CD4-positive, alpha-beta T cell (primary cell): ENCODE results near the gene ELL2. TPM values are rescaled to one million over a fixed set of nuclear protein-coding genes. Genes with fewer than 3 reads are reported as not detected.

Experiments used
- ATAC-seq: fragments of 200-7000 bp; cut with Tn5 transposase; one replicate; pipeline ENCODE4 v1.10.0; 2022; ENCODE audit warnings: mild to moderate bottlenecking; ENCODE audit not compliant: poor library complexity
- CTCF ChIA-PET: fragments of 350-600 bp; sonication (Branson Sonifier 250); formaldehyde crosslinking; loops from one replicate; lab custom pipeline; 2021; ENCODE audit warnings: antibody characterized with exemption, inconsistent platforms; lab: Charles Lee
- POLR2A ChIA-PET: fragments of 350-600 bp; sonication (Branson Sonifier 250); formaldehyde crosslinking; loops from one replicate; lab custom pipeline; 2021; ENCODE audit warnings: antibody characterized with exemption, inconsistent platforms; lab: Charles Lee
- DNase-seq, 14 experiments: peaks; one replicate each; pipeline ENCODE4 v3.0.0-alpha.2; 2013 to 2020; ENCODE audit warnings: mixed read lengths in 2 of 14
- H3K27ac ChIP-seq, 2 donors: one replicate each; pipeline versions ENCODE4 v1.5.1 to v1.7.0; 2013; ENCODE audit warnings: low read length in 2 of 2, low read depth in 1 of 2, mild to moderate bottlenecking in 1 of 2
- H3K27me3 ChIP-seq, 2 experiments: 1 replicate in 1 of 2; 2 replicates in 1 of 2; pipeline versions ENCODE4 v1.6.1 to v1.7.0; 2013; ENCODE audit warnings: low read length in 2 of 2, control low read depth in 1 of 2, mild to moderate bottlenecking in 1 of 2, moderate library complexity in 1 of 2; ENCODE audit not compliant: insufficient read depth in 2 of 2, control insufficient read depth in 1 of 2
- H3K36me3 ChIP-seq: one replicate; pipeline ENCODE4 v1.6.1; 2013; ENCODE audit warnings: low read length, control low read depth; ENCODE audit not compliant: insufficient read depth
- H3K4me1 ChIP-seq: one replicate; pipeline ENCODE4 v1.6.1; 2013; ENCODE audit warnings: low read length, control low read depth; ENCODE audit not compliant: insufficient read depth
- H3K4me3 ChIP-seq: one replicate; pipeline ENCODE4 v1.5.1; 2013; ENCODE audit warnings: mild to moderate bottlenecking, low read length, moderate library complexity
- H3K9me3 ChIP-seq, 2 experiments: 1 replicate in 1 of 2; 2 replicates in 1 of 2; pipeline versions ENCODE4 v1.6.1 to v1.7.0; 2013; ENCODE audit warnings: low read length in 2 of 2, mild to moderate bottlenecking in 2 of 2, control low read depth in 1 of 2, moderate library complexity in 1 of 2; ENCODE audit not compliant: control insufficient read depth in 1 of 2, insufficient read depth in 1 of 2
- H3K27ac Mint-ChIP-seq: one replicate; pipeline ENCODE4 v1.8.0; 2020; ENCODE audit warnings: mixed read lengths
- H3K27me3 Mint-ChIP-seq: one replicate; pipeline ENCODE4 v1.8.0; 2021; ENCODE audit warnings: mixed read lengths
- H3K36me3 Mint-ChIP-seq: one replicate; pipeline ENCODE4 v1.8.0; 2021; ENCODE audit warnings: low read depth, mixed read lengths
- H3K4me1 Mint-ChIP-seq: one replicate; pipeline ENCODE4 v1.8.0; 2021; ENCODE audit warnings: low read depth, mixed read lengths
- H3K4me3 Mint-ChIP-seq: one replicate; pipeline ENCODE4 v1.8.0; 2020; ENCODE audit warnings: mild to moderate bottlenecking, mixed read lengths
- H3K9me3 Mint-ChIP-seq: one replicate; pipeline ENCODE4 v1.8.0; 2020; ENCODE audit warnings: mixed read lengths
- intact Hi-C, 2 experiments: fragments of 100-400 bp; cut with DNase I in 1 of 2; cut with micrococcal nuclease in 1 of 2; formaldehyde crosslinking; loops; one replicate each; pipeline versions ENCODE4 v1.15.1 to v1.9.0; 2023 to 2025; cut with DNase I, micrococcal nuclease
- total RNA-seq, 174 experiments: library from RNA in 2 of 174; stranded (reverse) in 2 of 174; gene quantifications; one replicate each; pipeline ENCODE4 v1.2.3 and lab custom pipeline; 2021 to 2026
- TF ChIP-seq, protein P1 (sequence below): fragments of 200-600 bp; IDR thresholded peaks from one replicate; pipeline ENCODE4 v1.8.0; 2022; ENCODE audit warnings: antibody characterized with exemption, mild to moderate bottlenecking

Gene ELL2
- total RNA-seq, 2 experiments from 2014 or later: 93.5 to 98.1 TPM

DNA sequence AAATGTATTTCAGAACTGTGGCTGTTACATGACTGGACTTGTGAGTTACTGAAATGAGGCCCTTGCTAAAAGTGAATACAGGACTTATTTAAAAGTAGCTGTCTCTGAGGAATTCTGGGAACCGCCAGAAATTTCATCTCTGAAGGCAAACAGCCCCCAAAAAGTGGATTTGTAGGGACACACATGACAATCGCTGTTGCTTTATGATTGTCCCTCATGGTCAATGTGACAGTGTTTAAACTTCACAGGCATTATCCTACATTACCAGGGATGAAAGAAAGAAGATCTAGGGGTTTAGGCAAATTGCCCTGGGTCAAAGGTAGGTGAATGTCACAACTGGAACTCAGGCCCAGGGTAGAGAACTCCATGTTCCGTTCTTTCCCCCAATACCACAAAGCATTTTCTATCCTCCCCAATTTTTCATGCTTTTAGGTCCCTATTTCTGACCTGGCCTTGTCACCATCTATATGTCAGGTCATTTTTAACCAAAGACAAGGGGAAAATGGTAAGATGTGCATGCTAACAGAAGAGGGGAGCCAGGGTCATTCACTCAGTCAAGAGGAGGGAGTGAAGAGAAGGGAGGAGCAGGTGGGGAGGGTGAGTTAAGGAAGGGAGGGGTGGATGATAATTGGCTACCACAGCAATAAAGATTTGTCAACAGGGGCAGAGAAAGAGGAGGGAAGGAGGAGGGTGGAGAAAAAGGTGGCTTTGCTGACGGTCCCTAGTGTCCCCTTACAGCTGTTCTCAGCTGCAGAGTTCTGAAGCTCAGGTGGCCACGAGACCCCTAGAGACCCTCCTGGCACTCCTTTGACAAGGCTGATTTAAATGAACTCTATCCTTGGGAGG lies 81.3 kb downstream of the ELL2 start:
- H3K27ac ChIP-seq: no peak overlapping the region
- TF ChIP-seq, protein P1, sequence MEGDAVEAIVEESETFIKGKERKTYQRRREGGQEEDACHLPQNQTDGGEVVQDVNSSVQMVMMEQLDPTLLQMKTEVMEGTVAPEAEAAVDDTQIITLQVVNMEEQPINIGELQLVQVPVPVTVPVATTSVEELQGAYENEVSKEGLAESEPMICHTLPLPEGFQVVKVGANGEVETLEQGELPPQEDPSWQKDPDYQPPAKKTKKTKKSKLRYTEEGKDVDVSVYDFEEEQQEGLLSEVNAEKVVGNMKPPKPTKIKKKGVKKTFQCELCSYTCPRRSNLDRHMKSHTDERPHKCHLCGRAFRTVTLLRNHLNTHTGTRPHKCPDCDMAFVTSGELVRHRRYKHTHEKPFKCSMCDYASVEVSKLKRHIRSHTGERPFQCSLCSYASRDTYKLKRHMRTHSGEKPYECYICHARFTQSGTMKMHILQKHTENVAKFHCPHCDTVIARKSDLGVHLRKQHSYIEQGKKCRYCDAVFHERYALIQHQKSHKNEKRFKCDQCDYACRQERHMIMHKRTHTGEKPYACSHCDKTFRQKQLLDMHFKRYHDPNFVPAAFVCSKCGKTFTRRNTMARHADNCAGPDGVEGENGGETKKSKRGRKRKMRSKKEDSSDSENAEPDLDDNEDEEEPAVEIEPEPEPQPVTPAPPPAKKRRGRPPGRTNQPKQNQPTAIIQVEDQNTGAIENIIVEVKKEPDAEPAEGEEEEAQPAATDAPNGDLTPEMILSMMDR: no peak
- no peak overlapping the region for H3K27ac Mint-ChIP-seq
- no peaks in the 10 kb centered on the region for H3K36me3 Mint-ChIP-seq
- no peak overlapping the region for H3K4me3 ChIP-seq
- ChIA-PET POLR2A (no interaction called here), CTCF (interaction anchor here (1.8 kb wide), 1 partner anchor 21 kb away, joined by 5 read pairs; no protein-coding TSS in a partner anchor)
- intact Hi-C loops: no loop called here
- H3K27me3 Mint-ChIP-seq: peaks cover 3% of the 10 kb centered on the region
- H3K27me3 ChIP-seq: no peaks in the 10 kb centered on the region
- no peaks in the 10 kb centered on the region for H3K9me3 ChIP-seq
- DNase-seq: no peak
- H3K4me1 ChIP-seq: no peaks in the 10 kb centered on the region
- no peaks in the 10 kb centered on the region for H3K9me3 Mint-ChIP-seq
- H3K4me1 Mint-ChIP-seq: no peaks in the 10 kb centered on the region
- ATAC-seq: no peak
- H3K4me3 Mint-ChIP-seq: no peak overlapping the region
- no peaks in the 10 kb centered on the region for H3K36me3 ChIP-seq

DNA sequence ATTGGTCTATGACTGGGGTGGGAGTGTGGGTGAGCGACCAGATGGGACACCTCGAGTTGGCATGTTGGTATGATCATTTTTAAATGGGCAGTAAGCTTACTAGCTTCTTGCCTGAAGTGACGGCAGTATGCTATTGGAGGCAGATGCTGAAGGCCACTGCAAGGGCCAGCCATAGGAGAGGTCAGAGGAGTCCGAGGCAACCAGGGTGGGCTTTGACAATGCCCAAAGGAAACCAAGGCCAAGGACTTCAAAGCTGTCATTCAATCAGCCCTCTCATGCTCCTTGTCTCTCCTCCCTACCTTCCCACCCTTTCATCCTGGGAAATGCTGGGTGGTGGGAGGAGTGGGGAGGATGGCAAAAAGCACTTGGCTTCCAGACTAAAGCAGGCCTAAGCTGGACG lies 82.0 kb downstream of the ELL2 start:
- CTCF ChIA-PET: interaction anchor here (1.8 kb wide), 1 partner anchor 21 kb away, joined by 5 read pairs; no protein-coding TSS in a partner anchor
- Mint-ChIP-seq H3K27ac (no peak overlapping the region), H3K36me3 (no peaks in the 10 kb centered on the region), H3K9me3 (no peaks in the 10 kb centered on the region), H3K4me3 (no peak overlapping the region), H3K27me3 (peaks cover 3% of the 10 kb centered on the region), H3K4me1 (no peaks in the 10 kb centered on the region)
- TF ChIP-seq, protein P1: no peak
- intact Hi-C loops: no loop called here
- ATAC-seq (no peak), DNase-seq (no peak)
- Histone ChIP-seq H3K27ac (no peak overlapping the region), H3K4me3 (no peak overlapping the region), H3K27me3 (no peaks in the 10 kb centered on the region), H3K9me3 (no peaks in the 10 kb centered on the region), H3K4me1 (no peaks in the 10 kb centered on the region), H3K36me3 (no peaks in the 10 kb centered on the region)
- POLR2A ChIA-PET: interaction anchor here (1.0 kb wide), 1 partner anchor 10 kb away, joined by 3 read pairs; no protein-coding TSS in a partner anchor

DNA sequence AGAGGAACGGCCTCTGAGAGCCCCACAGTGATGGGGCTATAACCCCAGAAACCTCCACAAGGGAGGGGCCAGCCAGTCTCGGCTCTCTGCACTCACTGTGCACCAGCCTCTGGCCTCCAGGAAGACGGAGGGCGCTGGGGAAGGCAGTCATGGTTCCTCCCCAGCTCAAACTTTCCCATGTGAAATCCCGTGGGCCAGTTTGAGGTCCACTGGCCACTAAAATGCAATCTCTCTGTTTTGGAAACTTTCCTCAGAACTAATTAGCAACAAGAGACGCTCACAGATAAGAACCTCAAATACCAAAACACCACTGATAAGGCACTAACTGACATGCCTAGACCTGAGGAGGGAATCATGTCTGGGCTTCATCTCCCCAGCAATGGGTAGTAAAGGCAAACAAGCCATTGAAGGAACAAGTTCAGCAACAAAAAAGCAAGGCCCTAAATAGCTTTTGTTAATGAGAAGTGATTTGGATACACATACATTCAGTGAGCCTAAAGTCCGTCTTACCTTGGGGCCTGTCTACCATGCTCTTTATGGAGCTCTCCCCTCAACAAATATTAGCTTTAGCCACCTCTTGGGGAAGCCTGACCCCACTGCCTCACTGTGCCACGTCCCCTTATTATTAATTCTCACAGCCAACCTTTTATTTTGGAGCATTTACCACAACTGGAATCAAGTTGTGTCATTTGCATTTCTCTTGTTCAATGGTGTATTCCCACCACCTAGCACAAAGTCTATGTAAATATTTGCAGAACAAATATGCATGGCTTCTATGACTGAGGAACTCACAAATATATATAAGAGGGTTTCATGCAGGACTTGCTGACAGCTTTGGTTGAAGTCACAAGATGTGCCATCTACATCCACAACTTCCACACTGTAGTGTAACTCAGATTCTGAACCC lies 83.0 kb downstream of the ELL2 start:
- H3K27me3 ChIP-seq: no peaks in the 10 kb centered on the region
- H3K9me3 ChIP-seq: no peaks in the 10 kb centered on the region
- H3K36me3 ChIP-seq: no peaks in the 10 kb centered on the region
- ChIA-PET POLR2A (interaction anchor here (1.0 kb wide), 1 partner anchor 9 kb away, joined by 3 read pairs; no protein-coding TSS in a partner anchor), CTCF (interaction anchor here (1.8 kb wide), 1 partner anchor 20 kb away, joined by 5 read pairs; no protein-coding TSS in a partner anchor)
- Mint-ChIP-seq H3K4me1 (no peaks in the 10 kb centered on the region), H3K36me3 (no peaks in the 10 kb centered on the region), H3K4me3 (no peak overlapping the region), H3K27me3 (peaks cover 3% of the 10 kb centered on the region), H3K9me3 (no peaks in the 10 kb centered on the region), H3K27ac (no peak overlapping the region)
- H3K4me3 ChIP-seq: no peak overlapping the region
- ATAC-seq (no peak), DNase-seq (no peak)
- H3K4me1 ChIP-seq: no peaks in the 10 kb centered on the region
- intact Hi-C loops: no loop called here
- H3K27ac ChIP-seq: no peak overlapping the region
- TF ChIP-seq, protein P1: no peak
